GM18873 (cell line): ENCODE data around the gene RBM8A.
A peak's percentile ranks its signal among the peaks of the same experiment; 100 is the strongest.

Experiments
- ATAC-seq: cut with Tn5 transposase; IDR thresholded peaks from one replicate; pipeline ENCODE4 v1.9.1; 2021; ENCODE audit warnings: mild to moderate bottlenecking, moderate library complexity, moderate number of reproducible peaks; ENCODE audit not compliant: unreplicated experiment, low FRiP score

Gene RBM8A

GRCh38 chr1:145918144-145918991 lies 8.9 kb downstream of the RBM8A start, which contains the start of gene PEX11B:
Gene PEX11B (minus strand): TSS chr1:145918717. CDS start chr1:145918688, 29 bp downstream.
- ATAC-seq = peak; percentile 61

- ATAC-seq = no peak
Measured at GRCh38 chr1:145917595-145917994, 9.7 kb downstream of the RBM8A start.

GRCh38 chr1:145916745-145917144 lies 10.5 kb downstream of the RBM8A start:
- ATAC-seq = no peak

DNA sequence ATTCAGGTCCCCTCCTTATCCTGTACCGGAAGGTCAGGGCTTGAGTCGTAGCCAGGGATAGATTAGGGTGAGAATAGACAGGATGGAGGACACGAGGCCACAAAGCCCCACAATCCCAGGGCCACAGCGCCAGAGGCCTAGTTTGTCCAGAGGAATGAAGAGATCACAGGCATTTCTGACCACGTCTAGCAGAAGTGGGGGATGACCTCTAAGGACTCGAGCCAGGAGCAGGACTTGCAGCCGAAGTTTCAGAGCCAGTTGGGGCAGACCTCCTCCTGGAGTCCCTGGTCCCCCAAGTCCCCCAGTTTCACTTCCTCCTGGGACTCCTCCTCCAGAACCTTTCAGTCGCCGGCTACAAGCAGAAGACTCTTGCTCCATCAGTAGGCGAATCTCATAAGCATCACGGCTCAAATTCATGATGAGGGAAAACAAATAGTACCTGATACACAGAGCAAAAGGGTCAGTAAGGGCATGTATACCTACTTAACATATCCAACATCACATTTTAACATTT lies 15.1 kb downstream of the RBM8A start:
- no peak for ATAC-seq

GRCh38 chr1:145908653-145909052 lies 18.6 kb downstream of the RBM8A start:
- ATAC-seq = no peak

GRCh38 chr1:145906954-145907753 lies 20.1 kb downstream of the RBM8A start:
- ATAC-seq = no peak

DNA sequence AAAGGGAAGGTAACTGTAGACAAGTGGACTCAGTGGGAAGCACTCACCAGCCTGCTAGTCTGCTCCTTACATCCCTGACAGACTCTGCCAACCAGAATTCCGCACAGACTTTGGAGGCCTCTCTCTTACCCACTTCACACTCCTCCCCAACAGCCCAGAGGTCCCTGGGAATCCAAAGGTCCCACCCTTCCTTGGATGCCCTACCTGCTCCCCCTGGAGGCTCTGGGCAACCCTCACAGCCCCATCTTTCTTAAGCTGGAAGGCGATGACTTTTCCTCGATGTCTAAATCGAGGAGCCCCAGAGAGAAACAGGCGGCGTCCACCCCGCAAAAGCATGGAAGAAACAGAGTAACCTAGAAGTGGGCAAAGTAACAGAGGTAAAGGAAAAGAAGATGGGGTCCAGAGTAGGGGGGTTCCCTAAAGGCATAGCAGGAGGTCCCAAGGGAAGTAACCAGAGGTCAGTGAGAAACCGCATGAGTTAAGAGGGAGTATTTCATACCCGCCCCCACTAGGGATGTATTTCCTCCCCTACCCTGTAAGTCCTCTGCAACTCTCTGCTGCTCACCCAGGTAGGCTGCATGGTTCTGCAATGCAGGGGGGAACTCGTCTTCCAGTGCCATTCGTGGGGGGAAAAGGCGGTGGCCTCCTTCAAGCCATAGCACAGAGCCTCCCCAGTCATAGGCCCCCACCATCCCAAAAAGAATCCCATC lies 25.8 kb downstream of the RBM8A start:
- ATAC-seq = no peak

GRCh38 chr1:145898756-145899155 lies 28.5 kb downstream of the RBM8A start:
- ATAC-seq = no peak

DNA sequence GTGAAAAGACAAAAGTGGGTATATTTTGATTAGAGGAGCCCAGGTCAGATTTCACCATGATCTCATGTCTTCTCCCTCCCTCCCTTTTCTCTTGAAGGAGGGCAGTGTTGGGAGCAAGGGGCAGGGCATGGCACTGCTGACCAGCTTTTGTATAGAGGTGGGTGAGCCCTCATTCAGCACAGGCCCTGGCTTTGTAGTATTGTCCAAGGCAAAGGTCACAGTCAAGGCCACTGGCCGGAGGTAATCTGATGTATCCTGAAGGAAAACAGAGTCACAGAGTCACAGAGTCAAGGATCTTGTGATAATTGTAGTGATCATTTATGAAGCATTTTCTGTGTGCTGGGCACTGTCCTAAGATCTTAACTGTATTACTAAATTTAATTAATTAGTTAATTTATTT lies 29.3 kb downstream of the RBM8A start:
- no peak for ATAC-seq

DNA sequence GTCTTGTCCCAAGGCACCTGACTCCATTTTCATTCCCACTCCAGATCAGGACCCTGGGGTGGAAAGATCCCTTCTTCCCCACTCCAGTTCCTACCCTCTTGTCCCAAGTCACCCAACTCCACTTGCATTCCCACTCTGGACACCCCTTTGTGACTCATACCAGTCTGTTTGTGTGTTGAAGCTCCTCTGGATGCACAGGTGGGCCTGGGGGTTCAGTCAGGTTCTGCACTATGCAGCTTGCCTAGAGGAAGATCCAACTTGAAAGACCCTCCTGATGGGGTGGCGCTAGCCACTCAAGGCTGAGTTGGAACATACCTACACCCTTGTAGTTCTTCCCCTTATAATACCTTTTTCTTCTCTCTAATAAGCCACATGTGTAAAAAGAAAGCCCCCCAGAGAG lies 31.8 kb downstream of the RBM8A start:
- ATAC-seq = no peak

DNA sequence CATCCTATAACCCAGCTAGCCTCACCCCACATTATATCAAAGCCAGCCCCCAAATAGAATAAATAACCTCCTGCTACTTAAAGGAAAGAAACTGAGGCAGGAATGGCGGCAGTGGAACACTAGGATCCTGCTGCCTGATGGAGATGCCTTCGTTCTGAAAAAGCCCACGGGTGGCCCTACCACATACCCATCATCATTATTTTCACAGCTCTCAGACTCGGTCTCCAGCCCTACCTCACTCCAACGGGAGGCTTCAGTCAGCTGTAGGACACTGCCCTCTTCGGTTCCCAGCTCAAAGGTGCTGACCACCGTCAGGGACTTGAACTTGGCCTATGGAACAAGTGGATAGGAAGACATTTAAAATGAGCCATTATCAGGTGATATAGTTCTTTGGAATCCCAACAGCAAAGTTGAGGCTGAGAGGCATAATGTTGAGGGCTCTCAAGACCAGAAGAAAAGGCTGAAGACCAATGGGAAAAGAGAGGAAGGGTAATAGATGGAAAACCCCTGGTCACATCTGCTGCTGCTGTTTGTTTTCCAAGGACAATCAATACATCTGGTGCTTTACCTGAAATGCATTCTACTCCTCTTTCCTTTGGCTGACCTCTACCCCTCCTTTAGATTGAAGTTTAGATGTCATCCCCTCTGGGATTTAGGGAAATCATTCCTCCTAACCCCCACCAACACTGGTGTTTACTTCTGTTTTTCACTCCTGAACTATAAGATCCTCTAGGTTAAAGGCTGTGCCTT lies 33.8 kb downstream of the RBM8A start:
- no peak for ATAC-seq

- ATAC-seq = no peak
Measured at GRCh38 chr1:145892486-145893087, 34.7 kb downstream of the RBM8A start.

- no peak for ATAC-seq
Measured at GRCh38 chr1:145891587-145892485, 35.4 kb downstream of the RBM8A start.

DNA sequence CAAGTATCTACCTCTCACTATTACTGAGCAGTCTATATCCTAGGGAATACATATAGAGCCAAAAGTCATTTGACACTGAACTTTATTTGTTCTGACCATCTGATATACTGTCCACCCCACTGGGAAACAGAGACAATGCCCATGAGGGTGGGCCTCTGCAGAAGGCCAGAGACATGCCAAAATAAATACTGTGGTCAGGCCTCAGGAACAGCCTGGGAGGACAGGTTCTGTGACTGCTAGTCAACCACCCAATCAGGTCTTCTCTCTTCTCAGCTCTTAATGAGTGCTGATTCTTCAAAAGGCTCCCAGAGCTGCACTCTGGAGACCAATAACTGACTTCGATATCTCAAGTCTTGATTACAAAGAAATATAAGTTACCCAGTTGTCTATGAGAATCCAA lies 36.1 kb downstream of the RBM8A start:
- ATAC-seq = no peak

GRCh38 chr1:145889722-145890121 lies 37.6 kb downstream of the RBM8A start:
- ATAC-seq = no peak

DNA sequence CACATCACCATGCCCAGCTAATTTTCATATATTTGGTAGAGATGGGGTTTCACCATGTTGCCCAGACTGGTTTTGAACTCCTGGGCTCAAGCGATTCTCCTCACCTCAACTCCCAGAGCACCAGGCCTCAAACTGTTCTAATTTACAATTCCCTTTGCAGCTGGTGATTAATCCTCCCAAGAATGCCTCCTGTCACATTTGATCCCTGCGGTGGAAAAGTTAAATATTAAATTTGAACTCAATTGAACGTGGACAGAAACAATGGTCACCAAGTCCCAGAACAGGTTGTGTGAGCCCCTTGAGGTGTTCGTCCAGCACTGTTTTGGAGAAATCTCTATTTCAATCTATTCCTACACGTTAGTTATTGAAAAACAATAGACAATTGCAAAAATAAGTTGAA lies 39.7 kb downstream of the RBM8A start:
- no peak for ATAC-seq

- no peak for ATAC-seq
Measured at GRCh38 chr1:145886816-145887215, 40.5 kb downstream of the RBM8A start.

DNA sequence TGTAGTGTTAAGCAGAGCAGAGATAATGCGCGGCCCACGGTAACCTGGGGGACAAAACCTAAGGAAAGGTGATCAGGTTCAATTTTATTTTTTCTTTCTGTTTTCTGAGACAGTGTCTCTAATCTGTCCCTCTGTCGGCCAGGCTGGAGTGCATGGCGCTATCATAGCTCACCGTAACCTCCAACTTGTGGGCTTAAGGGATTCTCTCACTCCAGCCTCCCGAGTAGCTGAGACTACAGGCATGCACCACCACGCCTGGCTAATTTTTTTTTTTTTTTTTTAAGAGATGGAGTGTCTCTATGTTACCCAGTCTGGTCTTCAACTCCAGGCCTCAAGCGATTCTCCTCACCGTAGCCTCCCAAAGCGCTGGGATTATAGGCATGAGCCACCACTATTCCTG lies 40.9 kb downstream of the RBM8A start:
- ATAC-seq = no peak
